ENCODE results near the gene PRDM16. TPM values are rescaled to one million over a fixed set of nuclear protein-coding genes. Genes with fewer than 3 reads are reported as not detected.

PRDM16 gene
- total and polyA plus RNA-seq, 2 of the 8 experiments (the other 6 are each of a cell fraction or from before 2014, with no cell fraction given), result 0.39 to 0.43 TPM

DNA sequence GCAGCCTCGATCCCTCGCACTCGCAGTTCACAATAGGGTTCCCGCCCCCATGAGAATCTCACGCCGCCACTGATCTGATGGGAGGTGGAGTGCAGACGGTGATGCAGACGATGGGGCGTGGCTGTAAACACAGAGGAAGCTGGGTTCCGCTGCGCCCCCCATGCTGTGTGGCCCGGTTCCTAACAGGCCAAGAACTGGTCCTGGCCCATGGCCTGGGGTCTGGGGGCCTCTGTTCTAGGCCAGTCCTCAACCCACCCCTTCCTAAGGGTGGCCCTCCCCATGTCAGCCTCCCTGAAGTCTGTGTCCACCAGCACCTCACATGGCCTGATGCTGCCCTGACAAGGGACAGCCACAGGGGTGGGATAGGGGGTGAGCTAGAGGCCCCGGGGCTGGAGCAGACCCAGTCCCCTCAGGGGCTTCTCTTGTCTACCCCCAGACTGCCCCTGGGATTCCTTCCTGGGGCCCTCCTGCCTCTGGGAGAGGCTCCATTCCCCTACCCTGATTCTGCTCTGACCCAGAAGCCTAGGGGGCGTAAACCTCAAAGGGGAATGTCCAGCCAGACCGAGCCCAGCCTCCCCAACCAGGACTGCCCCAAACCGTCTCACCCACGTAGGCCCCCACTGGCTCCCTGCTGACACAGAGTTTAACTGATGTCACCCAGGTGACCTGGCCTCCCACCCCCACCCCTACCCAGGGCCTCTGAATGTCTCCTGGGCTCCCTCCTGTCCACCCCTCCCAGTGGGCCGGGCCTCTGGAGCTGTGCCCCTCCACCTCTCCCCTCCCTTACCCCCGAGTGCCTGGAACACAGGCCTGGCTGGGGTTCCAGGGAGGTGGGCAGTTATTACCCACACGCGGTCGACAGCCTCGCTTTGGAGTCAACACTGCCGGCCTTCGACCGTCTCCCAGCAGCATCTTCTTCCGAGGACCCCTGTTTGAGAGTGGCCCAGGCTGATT, 370.6 kb downstream of the PRDM16 start:
- no peak for DNase-seq (ENCODE audit: low read depth in 1 of 2, low spot score in 2 of 2)

More for the DNA sequence above, 370.6 kb downstream of the PRDM16 start:
- no peak for FAIRE-seq
- no peaks in the 10 kb centered on the region for H3K9me3 ChIP-seq (ENCODE audit: insufficient read depth in 2 of 2, low read depth in 1 of 2, low read length in 1 of 2)
- H2BK120ac ChIP-seq (replicated peaks; ENCODE audit: low read depth, low read length), result no peak overlapping the region
- WGBS, 2 experiments (ENCODE audit: extremely low coverage in 1 of 2, insufficient coverage in 1 of 2, insufficient read length in 1 of 2, insufficient replicate concordance in 2 of 2, low coverage in 1 of 2, low lambda C conversion rate in 2 of 2, missing lambda C conversion rate in 1 of 2), result 79% methylated on average over 19 of the region's 27 CpGs; no CpG with 5 or more reads in 1 of the 2 experiments
- POLR2A ChIA-PET (ENCODE audit: partially characterized antibody), result interaction anchor here (0.9 kb wide), 1 partner anchor 10 kb away, joined by 5 read pairs; no protein-coding TSS in a partner anchor
- no peaks in the 10 kb centered on the region for H3K23me2 ChIP-seq (ENCODE audit: low read depth, low read length)
- H3K4me2 ChIP-seq (ENCODE audit: insufficient read depth in 1 of 2, low read depth in 2 of 2, low read length in 2 of 2), result no peak overlapping the region
- H3K36me3 ChIP-seq (ENCODE audit: control insufficient read depth in 2 of 4, insufficient read depth in 4 of 4, low read length in 3 of 4), result no peaks in the 10 kb centered on the region
- no peaks in the 10 kb centered on the region for H4K20me1 ChIP-seq (replicated peaks in 1 of 2; ENCODE audit: control insufficient read depth in 1 of 2, insufficient read depth in 2 of 2, low read length in 2 of 2)
- H3K9ac ChIP-seq (replicated peaks in 1 of 4; ENCODE audit: extremely low read depth in 1 of 4, low read depth in 3 of 4, low read length in 3 of 4), result no peak overlapping the region
- H3K4me3 ChIP-seq (ENCODE audit: extremely low read depth in 1 of 4, insufficient read depth in 2 of 4, low read depth in 3 of 4, low read length in 4 of 4), result no peak overlapping the region
- CTCF ChIA-PET (ENCODE audit: partially characterized antibody), result interaction anchor here (0.6 to 6.5 kb wide), 5 partner anchors 8 to 184 kb away, joined by 3 to 35 read pairs (median 4); no protein-coding TSS in a partner anchor
- no peaks in the 10 kb centered on the region for H3K79me2 ChIP-seq (ENCODE audit: control insufficient read depth in 1 of 2, insufficient read depth in 2 of 2, low read length in 2 of 2)
- peaks cover 0 to 2% (median under 1%) of the 10 kb centered on the region in 4 experiments; a peak in 1 of 7 replicates for H3K27me3 ChIP-seq (replicated peaks in 1 of 4; ENCODE audit: control insufficient read depth in 3 of 4, extremely low read depth in 1 of 4, insufficient read depth in 3 of 4, low read length in 3 of 4)
- no peak overlapping the region for H4K5ac ChIP-seq (ENCODE audit: insufficient read length, low read depth, low read length)
- no peak overlapping the region for H3K18ac ChIP-seq (ENCODE audit: extremely low read depth, low read length)
- TF ChIP-seq NANOG (IDR thresholded peaks at IDR 0.05; ENCODE audit: insufficient read depth, low read depth, low read length, poor library complexity, severe bottlenecking) (no peak), POU5F1 (IDR thresholded peaks at IDR 0.05; ENCODE audit: low read depth, low read length) (no peak), POLR2AphosphoS5 (IDR thresholded peaks at IDR 0.05; ENCODE audit: low read depth, low read length) (no peak), CEBPB (IDR thresholded peaks at IDR 0.05; ENCODE audit: low read depth, low read length) (no peak), SIX5 (IDR thresholded peaks at IDR 0.05; ENCODE audit: low read depth, low read length) (no peak), RNF2 (IDR thresholded peaks at IDR 0.05; ENCODE audit: borderline replicate concordance, low read depth, low read length, missing control alignments, poor library complexity, severe bottlenecking) (no peak), EGR1 (IDR thresholded peaks at IDR 0.05; ENCODE audit: borderline replicate concordance, low read depth, low read length) (no peak), BACH1 (IDR thresholded peaks at IDR 0.05; ENCODE audit: low read length) (no peak), POLR2A (IDR thresholded peaks at IDR 0.05; ENCODE audit: control extremely low read depth in 1 of 2, low read depth in 2 of 2, low read length in 2 of 2) (no peak)
- TF ChIP-seq, protein P1, sequence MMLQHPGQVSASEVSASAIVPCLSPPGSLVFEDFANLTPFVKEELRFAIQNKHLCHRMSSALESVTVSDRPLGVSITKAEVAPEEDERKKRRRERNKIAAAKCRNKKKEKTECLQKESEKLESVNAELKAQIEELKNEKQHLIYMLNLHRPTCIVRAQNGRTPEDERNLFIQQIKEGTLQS (IDR thresholded peaks at IDR 0.05; ENCODE audit: insufficient read depth, low read depth, low read length), result no peak
- H4K91ac ChIP-seq (replicated peaks; ENCODE audit: insufficient read length, low read length), result no peak overlapping the region
- H2AFZ ChIP-seq (ENCODE audit: low read length), result no peak overlapping the region
- no peak overlapping the region for H2BK12ac ChIP-seq (ENCODE audit: low read depth, low read length)
- H2BK20ac ChIP-seq (ENCODE audit: low read length), result no peak overlapping the region
- H4K8ac ChIP-seq (ENCODE audit: extremely low read depth, insufficient read depth, low read length), result no peak overlapping the region
- H3K4me1 ChIP-seq (replicated peaks in 1 of 4; ENCODE audit: control insufficient read depth in 3 of 4, insufficient read depth in 4 of 4, low read length in 3 of 4), result peaks cover 0 to 3% (median 1%) of the 10 kb centered on the region in 4 experiments; a peak in 3 of 7 replicates
- no peak overlapping the region for H3K14ac ChIP-seq (ENCODE audit: insufficient read length)
- H3K56ac ChIP-seq (replicated peaks; ENCODE audit: insufficient read length, low read depth, low read length), result no peak overlapping the region
- H3K79me1 ChIP-seq (ENCODE audit: low read depth, low read length), result no peaks in the 10 kb centered on the region
- no peak overlapping the region for H2BK5ac ChIP-seq (ENCODE audit: low read depth, low read length)
- H3K23ac ChIP-seq (ENCODE audit: insufficient read length), result no peak overlapping the region
- H2BK15ac ChIP-seq (ENCODE audit: low read length), result 0 out of 2 replicates have a peak overlapping the region, but pooled peaks have one; percentile 72
- H3K4ac ChIP-seq (replicated peaks; ENCODE audit: insufficient read length, low read depth, low read length), result no peak overlapping the region
- no peak overlapping the region for H2AK5ac ChIP-seq (ENCODE audit: low read depth, low read length)
- no peak overlapping the region for H3K27ac ChIP-seq (ENCODE audit: low read depth, low read length)

All from H1 (cell line).